CD4-positive, alpha-beta memory T cell (primary cell): Measurements from ENCODE around the gene CTSD. TPM values are rescaled to one million over a fixed set of nuclear protein-coding genes. Genes with fewer than 3 reads are reported as not detected.
"Not testable (repeated sequence)": the region's sequence is repeated elsewhere in the genome, so short reads cannot be mapped to it uniquely, and the experiment has no call there.

ENCODE experiments used
- CTCF ChIA-PET: fragments of 350-600 bp; sonication (Branson Sonifier 250); formaldehyde crosslinking; loops from one replicate; lab custom pipeline; 2021; ENCODE audit warnings: inconsistent platforms; ENCODE audit not compliant: partially characterized antibody; lab: Charles Lee
- POLR2A ChIA-PET: fragments of 350-600 bp; sonication (Branson Sonifier 250); formaldehyde crosslinking; loops from one replicate; lab custom pipeline; 2021; ENCODE audit not compliant: partially characterized antibody; lab: Charles Lee
- DNase-seq, 5 donors: peaks; one replicate each; pipeline versions ENCODE4 v3.0.0 to v3.0.0-alpha.2; 2020 to 2022; ENCODE audit warnings: mixed read lengths in 1 of 5
- H3K27ac ChIP-seq: one replicate; pipeline ENCODE4 v1.7.0; 2013; ENCODE audit warnings: low read depth, low read length
- H3K27me3 ChIP-seq: 2 replicates; pipeline ENCODE4 v1.7.0; 2013; ENCODE audit warnings: mild to moderate bottlenecking, low read length, moderate library complexity; ENCODE audit not compliant: insufficient read depth
- H3K36me3 ChIP-seq: 2 replicates; pipeline ENCODE4 v1.7.0; 2013; ENCODE audit warnings: mild to moderate bottlenecking, low read length, moderate library complexity; ENCODE audit not compliant: insufficient read depth
- H3K4me1 ChIP-seq: 2 replicates; pipeline ENCODE4 v1.7.0; 2013; ENCODE audit warnings: mild to moderate bottlenecking, low read length, moderate library complexity; ENCODE audit not compliant: insufficient read depth
- H3K4me3 ChIP-seq, 2 donors: one replicate each; pipeline ENCODE4 v1.7.0; 2013; ENCODE audit warnings: low read length in 2 of 2, mild to moderate bottlenecking in 1 of 2
- H3K9me3 ChIP-seq, 2 donors: one replicate each; pipeline ENCODE4 v1.7.0; 2013; ENCODE audit warnings: low read length in 2 of 2, control low read depth in 1 of 2; ENCODE audit not compliant: control insufficient read depth in 1 of 2
- H3K27ac Mint-ChIP-seq, 7 donors: one replicate each; pipeline ENCODE4 v1.8.0; 2020 to 2021; ENCODE audit warnings: mixed read lengths in 7 of 7, mild to moderate bottlenecking in 6 of 7, inconsistent platforms in 3 of 7, moderate library complexity in 3 of 7
- H3K27me3 Mint-ChIP-seq, 2 donors: one replicate each; pipeline ENCODE4 v1.8.0; 2020 to 2021; ENCODE audit warnings: mixed read lengths in 2 of 2
- H3K36me3 Mint-ChIP-seq, 2 donors: one replicate each; pipeline ENCODE4 v1.8.0; 2020 to 2021; ENCODE audit warnings: mixed read lengths in 2 of 2, inconsistent platforms in 1 of 2, mild to moderate bottlenecking in 1 of 2
- H3K4me1 Mint-ChIP-seq, 4 donors: one replicate each; pipeline ENCODE4 v1.8.0; 2020 to 2021; ENCODE audit warnings: mixed read lengths in 4 of 4, mild to moderate bottlenecking in 1 of 4
- H3K4me3 Mint-ChIP-seq, 8 donors: one replicate each; pipeline ENCODE4 v1.8.0; 2020 to 2021; ENCODE audit warnings: mixed read lengths in 8 of 8, mild to moderate bottlenecking in 7 of 8, moderate library complexity in 6 of 8, inconsistent platforms in 3 of 8
- H3K9me3 Mint-ChIP-seq, 8 donors: one replicate each; pipeline ENCODE4 v1.8.0; 2020 to 2021; ENCODE audit warnings: mixed read lengths in 8 of 8, mild to moderate bottlenecking in 5 of 8, inconsistent platforms in 3 of 8, moderate library complexity in 1 of 8
- intact Hi-C: fragments of 100-400 bp; cut with micrococcal nuclease; formaldehyde crosslinking; loops from one replicate; pipeline ENCODE4 v1.15.1; 2023
- polyA plus RNA-seq, 2 donors: library from polyadenylated mRNA; unstranded; fragments of 300-500 nt; fragmentation: Illumina TruSeq; gene quantifications; one replicate each; pipeline ENCODE4 v1.2.3, GENCODE V29; 2021
- total RNA-seq, 2 experiments: library from RNA; stranded (reverse); gene quantifications; one replicate each; pipeline ENCODE4 v1.2.3, GENCODE V29; 2021

Gene CTSD
- total and polyA plus RNA-seq, 4 experiments from 2014 or later: 122 to 214 (median 171) TPM

DNA sequence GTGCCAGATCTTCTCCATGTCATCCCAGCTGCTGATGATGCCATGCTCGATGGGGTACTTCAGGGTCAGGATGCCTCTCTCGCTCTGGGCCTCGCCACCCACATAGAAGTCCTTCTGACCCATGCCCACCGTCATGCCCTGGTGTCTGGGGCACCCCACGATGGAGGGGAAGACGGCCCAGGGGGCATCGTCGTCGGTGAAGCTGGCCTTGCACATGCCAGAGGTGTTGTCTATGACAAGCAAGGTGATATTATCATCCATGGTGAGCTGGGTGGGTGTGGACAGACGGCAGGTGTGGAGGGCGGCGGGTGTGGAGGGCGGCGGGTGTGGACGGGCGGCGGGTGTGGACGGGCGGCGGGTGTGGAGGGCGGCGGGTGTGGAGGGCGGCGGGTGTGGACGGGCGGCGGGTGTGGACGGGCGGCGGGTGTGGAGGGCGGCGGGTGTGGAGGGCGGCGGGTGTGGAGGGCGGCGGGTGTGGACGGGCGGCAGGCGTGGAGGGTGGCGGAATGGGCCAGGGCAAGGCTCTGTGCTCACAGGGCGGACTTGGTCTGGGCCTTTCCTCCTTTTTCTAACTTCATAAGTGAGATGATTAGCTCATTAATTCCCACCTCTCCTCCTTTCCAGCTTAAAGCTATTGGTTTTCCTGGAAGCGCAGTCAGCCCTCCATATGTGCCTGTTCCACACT lies 40.2 kb upstream of the CTSD start:
- H3K4me3 ChIP-seq, H3K9me3 Mint-ChIP-seq, H3K27ac ChIP-seq, H3K4me1 ChIP-seq, CTCF ChIA-PET, H3K4me1 Mint-ChIP-seq, H3K9me3 ChIP-seq, H3K27me3 ChIP-seq, intact Hi-C loops, H3K36me3 Mint-ChIP-seq, POLR2A ChIA-PET, H3K4me3 Mint-ChIP-seq, H3K36me3 ChIP-seq, DNase-seq, H3K27ac Mint-ChIP-seq: not testable (repeated sequence)
- peaks cover 20 to 25% of the 10 kb centered on the region in 2 donors for H3K27me3 Mint-ChIP-seq

- no peak for DNase-seq
- ChIA-PET POLR2A (no interaction called here), CTCF (no interaction called here)
- Histone ChIP-seq H3K4me1 (no peaks in the 10 kb centered on the region), H3K4me3 (no peak overlapping the region), H3K36me3 (no peaks in the 10 kb centered on the region), H3K27me3 (no peaks in the 10 kb centered on the region), H3K27ac (no peak overlapping the region), H3K9me3 (no peaks in the 10 kb centered on the region)
- no peaks in the 10 kb centered on the region for H3K36me3 Mint-ChIP-seq
- no peaks in the 10 kb centered on the region for H3K9me3 Mint-ChIP-seq
- H3K4me3 Mint-ChIP-seq: no peak overlapping the region
- H3K27me3 Mint-ChIP-seq: peaks cover 23 to 31% of the 10 kb centered on the region in 2 donors
- H3K4me1 Mint-ChIP-seq: no peaks in the 10 kb centered on the region
- intact Hi-C loops: no loop called here
- no peak overlapping the region for H3K27ac Mint-ChIP-seq
Measured at GRCh38 chr11:1803246-1803645, 39.5 kb upstream of the CTSD start.

GRCh38 chr11:1797391-1798125 lies 33.8 kb upstream of the CTSD start:
- no peaks in the 10 kb centered on the region for H3K9me3 ChIP-seq
- H3K9me3 Mint-ChIP-seq: peaks cover 0 to 8% (median 2%) of the 10 kb centered on the region in 8 donors
- no peak overlapping the region for H3K4me3 Mint-ChIP-seq
- peaks cover 2% of the 10 kb centered on the region for H3K4me1 ChIP-seq
- no peak for DNase-seq
- H3K27me3 Mint-ChIP-seq: peaks cover 26 to 27% of the 10 kb centered on the region in 2 donors
- no peak overlapping the region for H3K27ac ChIP-seq
- intact Hi-C loops: no loop called here
- H3K4me3 ChIP-seq: no peak overlapping the region
- H3K36me3 ChIP-seq: no peaks in the 10 kb centered on the region
- ChIA-PET CTCF (no interaction called here), POLR2A (no interaction called here)
- peaks cover 0 to 4% of the 10 kb centered on the region in 2 donors for H3K36me3 Mint-ChIP-seq
- H3K4me1 Mint-ChIP-seq: peaks cover 0 to 2% (median 1%) of the 10 kb centered on the region in 4 donors
- H3K27me3 ChIP-seq: no peaks in the 10 kb centered on the region
- no peak overlapping the region for H3K27ac Mint-ChIP-seq

GRCh38 chr11:1796413-1797011 lies 32.8 kb upstream of the CTSD start:
- H3K36me3 ChIP-seq: no peaks in the 10 kb centered on the region
- ChIA-PET POLR2A (no interaction called here), CTCF (no interaction called here)
- peaks cover 0 to 11% (median 3%) of the 10 kb centered on the region in 8 donors for H3K9me3 Mint-ChIP-seq
- no peak for DNase-seq
- peaks cover 0 to 5% (median 3%) of the 10 kb centered on the region in 4 donors for H3K4me1 Mint-ChIP-seq
- no peak overlapping the region for H3K4me3 ChIP-seq
- peaks cover 5% of the 10 kb centered on the region for H3K4me1 ChIP-seq
- H3K27ac Mint-ChIP-seq: peak overlapping the region in 1 of 7 donors; percentile 27
- intact Hi-C loops: no loop called here
- no peak overlapping the region for H3K27ac ChIP-seq
- H3K9me3 ChIP-seq: no peaks in the 10 kb centered on the region
- H3K27me3 Mint-ChIP-seq: peaks cover 26 to 29% of the 10 kb centered on the region in 2 donors
- peaks cover 0 to 4% of the 10 kb centered on the region in 2 donors for H3K36me3 Mint-ChIP-seq
- H3K27me3 ChIP-seq: no peaks in the 10 kb centered on the region
- no peak overlapping the region for H3K4me3 Mint-ChIP-seq

DNA sequence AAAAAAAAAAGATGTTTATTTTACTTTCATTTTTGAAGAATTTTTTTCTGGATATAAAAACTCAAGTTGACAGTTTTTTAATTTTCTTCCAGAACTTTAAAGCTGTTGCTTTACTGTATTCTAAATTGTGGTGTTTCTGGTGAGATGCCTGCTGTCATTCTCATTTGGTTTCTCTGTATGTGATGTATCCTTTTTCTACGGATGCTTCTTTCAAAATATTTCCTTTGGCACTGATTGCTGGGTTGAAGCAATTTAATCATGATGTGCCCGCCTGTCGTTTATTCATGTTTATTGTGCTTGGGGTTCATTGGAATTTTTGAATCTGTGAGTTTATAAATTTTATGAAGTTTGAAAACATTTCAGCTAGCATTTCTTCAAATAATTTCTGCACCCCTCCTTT lies 29.4 kb upstream of the CTSD start:
- no peak overlapping the region for H3K27ac ChIP-seq
- no peaks in the 10 kb centered on the region for H3K27me3 ChIP-seq
- POLR2A ChIA-PET: no interaction called here
- intact Hi-C loops: no loop called here
- CTCF ChIA-PET: interaction anchor here (2.4 to 2.5 kb wide), 2 partner anchors 40 to 99 kb away, joined by 6 to 8 read pairs; no protein-coding TSS in a partner anchor
- H3K9me3 ChIP-seq: no peaks in the 10 kb centered on the region
- H3K27ac Mint-ChIP-seq: no peak overlapping the region
- H3K9me3 Mint-ChIP-seq: peaks cover 0 to 11% (median 3%) of the 10 kb centered on the region in 8 donors
- H3K4me3 Mint-ChIP-seq: peak overlapping the region in 1 of 8 donors; percentile 6
- H3K27me3 Mint-ChIP-seq: peaks cover 16% of the 10 kb centered on the region in 2 donors
- H3K4me1 ChIP-seq: peaks cover 5% of the 10 kb centered on the region
- peaks cover 0 to 6% (median 5%) of the 10 kb centered on the region in 4 donors for H3K4me1 Mint-ChIP-seq
- H3K36me3 Mint-ChIP-seq: peaks cover 0 to 4% of the 10 kb centered on the region in 2 donors
- no peak for DNase-seq
- no peak overlapping the region for H3K4me3 ChIP-seq
- H3K36me3 ChIP-seq: no peaks in the 10 kb centered on the region

GRCh38 chr11:1792461-1792860 lies 28.7 kb upstream of the CTSD start:
- Mint-ChIP-seq H3K27me3 (peaks cover 14 to 16% of the 10 kb centered on the region in 2 donors), H3K36me3 (peaks cover 0 to 4% of the 10 kb centered on the region in 2 donors), H3K4me1 (peaks cover 0 to 6% (median 5%) of the 10 kb centered on the region in 4 donors), H3K4me3 (peak overlapping the region in 4 of 8 donors; percentile 23 to 64 (median 56)), H3K9me3 (peaks cover 0 to 11% (median 3%) of the 10 kb centered on the region in 8 donors), H3K27ac (no peak overlapping the region)
- intact Hi-C loops: no loop called here
- DNase-seq: no peak
- H3K27me3 ChIP-seq: no peaks in the 10 kb centered on the region
- POLR2A ChIA-PET: no interaction called here
- no peak overlapping the region for H3K27ac ChIP-seq
- peaks cover 5% of the 10 kb centered on the region for H3K4me1 ChIP-seq
- no peaks in the 10 kb centered on the region for H3K36me3 ChIP-seq
- no peaks in the 10 kb centered on the region for H3K9me3 ChIP-seq
- H3K4me3 ChIP-seq: no peak overlapping the region
- CTCF ChIA-PET: interaction anchor here (2.4 to 2.5 kb wide), 2 partner anchors 40 to 99 kb away, joined by 6 to 8 read pairs; no protein-coding TSS in a partner anchor

DNA sequence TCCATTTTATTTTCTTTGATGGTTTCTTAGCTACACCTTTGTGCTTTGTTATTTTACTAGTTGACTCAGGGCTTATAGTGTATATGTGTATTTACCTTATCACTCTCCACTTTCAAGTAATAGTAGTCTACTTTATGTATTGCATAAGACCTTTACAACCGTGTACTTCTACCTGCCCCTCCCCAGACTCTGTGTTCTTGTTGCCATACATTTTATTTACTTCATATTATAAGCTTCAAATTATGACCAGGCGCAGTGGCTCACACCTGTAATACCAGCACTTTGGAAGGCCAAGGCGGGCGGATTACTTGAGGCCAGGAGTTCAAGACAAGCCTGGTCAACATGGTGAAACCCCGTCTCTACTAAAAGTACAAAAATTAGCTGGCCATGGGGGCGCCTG lies 28.2 kb upstream of the CTSD start:
- intact Hi-C loops: no loop called here
- no peaks in the 10 kb centered on the region for H3K27me3 ChIP-seq
- H3K9me3 Mint-ChIP-seq: peaks cover 0 to 11% (median 3%) of the 10 kb centered on the region in 8 donors
- H3K4me3 Mint-ChIP-seq: no peak overlapping the region
- peaks cover 5% of the 10 kb centered on the region for H3K4me1 ChIP-seq
- H3K4me3 ChIP-seq: no peak overlapping the region
- peaks cover 12 to 15% of the 10 kb centered on the region in 2 donors for H3K27me3 Mint-ChIP-seq
- peak overlapping the region in 1 of 7 donors; percentile 41 for H3K27ac Mint-ChIP-seq
- no peak overlapping the region for H3K27ac ChIP-seq
- peaks cover 0 to 6% (median 5%) of the 10 kb centered on the region in 4 donors for H3K4me1 Mint-ChIP-seq
- H3K36me3 ChIP-seq: no peaks in the 10 kb centered on the region
- ChIA-PET POLR2A (no interaction called here), CTCF (interaction anchor here (1.1 to 2.5 kb wide), 3 partner anchors 23 to 98 kb away, joined by 3 to 8 read pairs (median 6); no protein-coding TSS in a partner anchor)
- H3K9me3 ChIP-seq: no peaks in the 10 kb centered on the region
- no peak for DNase-seq
- H3K36me3 Mint-ChIP-seq: peaks cover 0 to 4% of the 10 kb centered on the region in 2 donors
